ENCODE data around the gene GSE1.

Gene GSE1

DNA sequence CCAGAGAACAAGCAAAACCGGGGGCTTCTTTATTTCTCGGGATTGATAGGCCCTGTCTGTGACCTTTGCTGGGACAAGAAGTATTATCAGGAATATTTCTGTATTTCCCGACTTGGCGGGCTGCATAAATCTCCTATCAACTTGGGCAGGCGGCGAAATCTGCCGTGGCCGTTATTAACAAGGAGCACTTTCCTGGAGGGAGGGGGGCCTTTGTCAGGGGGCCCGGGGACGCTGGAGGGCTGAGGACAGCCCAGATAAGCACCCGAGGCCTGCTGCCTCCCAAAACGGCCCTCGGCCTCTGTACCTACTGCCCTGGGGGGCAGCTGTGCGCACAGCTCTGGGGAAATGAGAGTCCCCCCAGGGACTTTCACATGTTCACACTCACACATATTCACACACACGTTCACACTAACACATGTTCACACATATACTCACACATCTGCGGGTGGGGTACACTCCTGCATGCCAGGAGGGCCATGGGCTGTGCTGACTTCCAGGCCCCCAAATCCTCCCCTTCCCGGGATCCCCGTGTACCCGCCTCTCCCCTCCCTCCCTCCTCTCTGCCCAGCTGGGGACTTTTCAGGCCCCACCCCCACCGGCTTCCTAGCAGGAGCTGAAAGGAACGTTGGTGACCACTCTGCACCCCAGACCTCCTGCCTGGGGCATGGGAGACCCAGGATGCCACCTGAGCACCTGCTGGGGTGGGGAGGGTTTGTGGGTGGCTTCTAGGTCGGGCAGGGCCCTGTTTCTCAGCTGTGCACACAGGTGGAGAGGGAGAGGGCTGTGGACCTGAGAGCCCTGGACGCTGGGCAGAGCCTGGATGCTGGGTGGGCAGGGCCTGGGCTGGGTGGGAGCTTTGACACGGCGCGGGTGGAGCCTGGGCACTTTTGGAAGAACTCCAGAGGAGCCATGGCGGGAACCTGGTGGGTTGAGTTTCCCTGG, 24.3 kb upstream of the GSE1 start:
- no peaks in the 10 kb centered on the region for H3K27me3 ChIP-seq (ENCODE audit: insufficient read depth, poor library complexity, severe bottlenecking)
- no peak for DNase-seq (ENCODE audit: low read depth in 1 of 2, low spot score in 1 of 2)
- TF ChIP-seq, protein P1, sequence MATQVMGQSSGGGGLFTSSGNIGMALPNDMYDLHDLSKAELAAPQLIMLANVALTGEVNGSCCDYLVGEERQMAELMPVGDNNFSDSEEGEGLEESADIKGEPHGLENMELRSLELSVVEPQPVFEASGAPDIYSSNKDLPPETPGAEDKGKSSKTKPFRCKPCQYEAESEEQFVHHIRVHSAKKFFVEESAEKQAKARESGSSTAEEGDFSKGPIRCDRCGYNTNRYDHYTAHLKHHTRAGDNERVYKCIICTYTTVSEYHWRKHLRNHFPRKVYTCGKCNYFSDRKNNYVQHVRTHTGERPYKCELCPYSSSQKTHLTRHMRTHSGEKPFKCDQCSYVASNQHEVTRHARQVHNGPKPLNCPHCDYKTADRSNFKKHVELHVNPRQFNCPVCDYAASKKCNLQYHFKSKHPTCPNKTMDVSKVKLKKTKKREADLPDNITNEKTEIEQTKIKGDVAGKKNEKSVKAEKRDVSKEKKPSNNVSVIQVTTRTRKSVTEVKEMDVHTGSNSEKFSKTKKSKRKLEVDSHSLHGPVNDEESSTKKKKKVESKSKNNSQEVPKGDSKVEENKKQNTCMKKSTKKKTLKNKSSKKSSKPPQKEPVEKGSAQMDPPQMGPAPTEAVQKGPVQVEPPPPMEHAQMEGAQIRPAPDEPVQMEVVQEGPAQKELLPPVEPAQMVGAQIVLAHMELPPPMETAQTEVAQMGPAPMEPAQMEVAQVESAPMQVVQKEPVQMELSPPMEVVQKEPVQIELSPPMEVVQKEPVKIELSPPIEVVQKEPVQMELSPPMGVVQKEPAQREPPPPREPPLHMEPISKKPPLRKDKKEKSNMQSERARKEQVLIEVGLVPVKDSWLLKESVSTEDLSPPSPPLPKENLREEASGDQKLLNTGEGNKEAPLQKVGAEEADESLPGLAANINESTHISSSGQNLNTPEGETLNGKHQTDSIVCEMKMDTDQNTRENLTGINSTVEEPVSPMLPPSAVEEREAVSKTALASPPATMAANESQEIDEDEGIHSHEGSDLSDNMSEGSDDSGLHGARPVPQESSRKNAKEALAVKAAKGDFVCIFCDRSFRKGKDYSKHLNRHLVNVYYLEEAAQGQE (IDR thresholded peaks at IDR 0.05; ENCODE audit: insufficient replicate concordance, low read depth), result no peak
- no peak for TF ChIP-seq POLR2AphosphoS5 (IDR thresholded peaks at IDR 0.05; ENCODE audit: low read depth)
- TF ChIP-seq SPI1 (IDR thresholded peaks at IDR 0.05; ENCODE audit: borderline replicate concordance, low read depth), result no peak
- no peak for TF ChIP-seq GABPA (IDR thresholded peaks at IDR 0.05; ENCODE audit: low read depth)
- TF ChIP-seq, protein P2, sequence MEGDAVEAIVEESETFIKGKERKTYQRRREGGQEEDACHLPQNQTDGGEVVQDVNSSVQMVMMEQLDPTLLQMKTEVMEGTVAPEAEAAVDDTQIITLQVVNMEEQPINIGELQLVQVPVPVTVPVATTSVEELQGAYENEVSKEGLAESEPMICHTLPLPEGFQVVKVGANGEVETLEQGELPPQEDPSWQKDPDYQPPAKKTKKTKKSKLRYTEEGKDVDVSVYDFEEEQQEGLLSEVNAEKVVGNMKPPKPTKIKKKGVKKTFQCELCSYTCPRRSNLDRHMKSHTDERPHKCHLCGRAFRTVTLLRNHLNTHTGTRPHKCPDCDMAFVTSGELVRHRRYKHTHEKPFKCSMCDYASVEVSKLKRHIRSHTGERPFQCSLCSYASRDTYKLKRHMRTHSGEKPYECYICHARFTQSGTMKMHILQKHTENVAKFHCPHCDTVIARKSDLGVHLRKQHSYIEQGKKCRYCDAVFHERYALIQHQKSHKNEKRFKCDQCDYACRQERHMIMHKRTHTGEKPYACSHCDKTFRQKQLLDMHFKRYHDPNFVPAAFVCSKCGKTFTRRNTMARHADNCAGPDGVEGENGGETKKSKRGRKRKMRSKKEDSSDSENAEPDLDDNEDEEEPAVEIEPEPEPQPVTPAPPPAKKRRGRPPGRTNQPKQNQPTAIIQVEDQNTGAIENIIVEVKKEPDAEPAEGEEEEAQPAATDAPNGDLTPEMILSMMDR (IDR thresholded peaks at IDR 0.05; ENCODE audit: insufficient read depth, low read length), result no peak
- H3K27ac ChIP-seq (replicated peaks), result no peak overlapping the region
- H3K4me3 ChIP-seq (replicated peaks; ENCODE audit: insufficient read depth, low read length), result no peak overlapping the region

DNA sequence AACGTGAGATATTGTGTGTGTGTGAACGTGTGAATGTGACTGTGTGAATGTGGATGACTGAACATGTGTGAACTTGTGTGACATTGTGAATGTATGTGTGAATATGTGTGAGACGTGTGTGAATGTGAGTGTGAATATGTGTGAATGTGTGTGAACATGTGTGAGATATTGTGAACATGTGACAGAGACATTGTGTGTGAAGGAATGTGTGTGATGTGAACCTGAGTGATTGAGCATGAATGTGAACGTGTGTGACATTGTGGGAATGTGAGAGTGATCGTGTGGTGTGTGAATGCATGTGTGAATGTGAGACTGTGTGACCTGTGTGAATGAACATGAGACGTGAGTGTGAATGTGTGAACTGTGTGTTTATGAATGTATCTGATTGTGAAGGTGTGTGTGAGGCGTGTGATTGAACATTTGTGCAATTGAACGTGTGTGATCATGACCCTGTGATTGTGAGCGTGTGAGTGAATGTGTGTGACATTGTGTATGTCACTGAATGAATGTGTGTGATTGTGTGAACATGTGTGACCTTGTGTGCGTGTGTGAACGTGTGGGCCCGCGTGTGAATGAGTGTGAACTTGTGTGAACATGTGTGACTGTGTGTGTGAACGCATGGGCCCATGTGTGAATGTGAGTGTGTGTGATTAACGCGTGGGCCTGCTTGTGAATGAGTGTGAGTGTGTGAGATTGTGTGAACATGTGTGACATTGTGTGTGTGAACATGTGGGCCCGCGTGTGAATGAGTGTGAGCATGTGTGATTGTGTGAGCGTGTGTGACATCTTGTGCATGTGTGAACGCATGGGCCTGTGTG, 23.2 kb upstream of the GSE1 start:
- Histone ChIP-seq H3K4me3 (replicated peaks; ENCODE audit: insufficient read depth, low read length) (no peak overlapping the region), H3K27ac (replicated peaks) (no peak overlapping the region), H3K27me3 (ENCODE audit: insufficient read depth, poor library complexity, severe bottlenecking) (no peaks in the 10 kb centered on the region)
- TF ChIP-seq, protein P1 (IDR thresholded peaks at IDR 0.05; ENCODE audit: insufficient replicate concordance, low read depth), result no peak
- TF ChIP-seq GABPA (IDR thresholded peaks at IDR 0.05; ENCODE audit: low read depth) (no peak), SPI1 (IDR thresholded peaks at IDR 0.05; ENCODE audit: borderline replicate concordance, low read depth) (no peak), POLR2AphosphoS5 (IDR thresholded peaks at IDR 0.05; ENCODE audit: low read depth) (no peak; the same call in 1 of the 2 replicates)
- TF ChIP-seq, protein P2 (IDR thresholded peaks at IDR 0.05; ENCODE audit: insufficient read depth, low read length), result no peak
- DNase-seq (ENCODE audit: low read depth in 1 of 2, low spot score in 1 of 2), result no peak

DNA sequence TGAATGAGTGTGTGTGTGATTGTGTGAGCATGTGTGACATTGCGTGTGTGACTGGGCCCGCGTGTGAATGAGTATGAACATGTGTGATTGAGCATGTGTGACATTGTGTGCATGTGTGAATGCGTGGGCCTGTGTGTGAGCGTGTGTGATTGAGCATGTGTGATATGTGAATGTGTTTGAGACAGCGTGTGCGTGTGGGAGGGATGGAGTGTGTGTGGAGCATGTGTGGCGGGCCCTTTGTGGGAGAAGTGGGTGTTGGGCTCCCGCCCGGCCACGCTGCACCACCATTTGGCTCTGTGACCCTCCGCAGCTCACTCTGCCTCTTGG, 22.7 kb upstream of the GSE1 start:
- Histone ChIP-seq H3K27me3 (ENCODE audit: insufficient read depth, poor library complexity, severe bottlenecking) (no peaks in the 10 kb centered on the region), H3K4me3 (replicated peaks; ENCODE audit: insufficient read depth, low read length) (no peak overlapping the region), H3K27ac (replicated peaks) (no peak overlapping the region)
- no peak for DNase-seq (ENCODE audit: low read depth in 1 of 2, low spot score in 1 of 2)
- TF ChIP-seq POLR2AphosphoS5 (IDR thresholded peaks at IDR 0.05; ENCODE audit: low read depth), result no peak
- TF ChIP-seq, protein P2 (IDR thresholded peaks at IDR 0.05; ENCODE audit: insufficient read depth, low read length), result no peak

Measured in HL-60 (cell line).